Astrocyte (in vitro differentiated cells and primary cell): Measurements from ENCODE around the gene DRC7. TPM values are rescaled to one million over a fixed set of nuclear protein-coding genes. Genes with fewer than 3 reads are reported as not detected.
A peak's percentile ranks its signal among the peaks of the same experiment; 100 is the strongest.

Source experiments
- DNase-seq: peaks from one replicate; pipeline ENCODE4 v3.0.0-alpha.2; 2010; ENCODE audit warnings: low read depth
- FAIRE-seq: peaks from 2 replicates; lab custom pipeline; 2011; peaks lifted over from hg19 to GRCh38; lab: Jason Lieb, UNC
- H2AFZ ChIP-seq: 2 replicates; pipeline ENCODE4 v1.6.0; 2012; ENCODE audit warnings: low read depth, low read length, inconsistent platforms
- H3K27ac ChIP-seq: 2 replicates; pipeline ENCODE4 v1.5.1; 2011; ENCODE audit warnings: low read depth, low read length, inconsistent platforms
- H3K27me3 ChIP-seq: 2 replicates; pipeline ENCODE4 v1.6.0; 2011; ENCODE audit warnings: low read length, inconsistent platforms; ENCODE audit not compliant: insufficient read depth
- H3K36me3 ChIP-seq: 2 replicates; pipeline ENCODE4 v1.5.1; 2011; ENCODE audit warnings: low read length, inconsistent platforms; ENCODE audit not compliant: insufficient read depth
- H3K4me1 ChIP-seq: 2 replicates; pipeline ENCODE4 v1.5.1; 2011; ENCODE audit warnings: low read length, inconsistent platforms; ENCODE audit not compliant: insufficient read depth
- H3K4me2 ChIP-seq: 2 replicates; pipeline ENCODE4 v1.6.0; 2012; ENCODE audit warnings: low read length, inconsistent platforms
- H3K4me3 ChIP-seq: 2 replicates; pipeline ENCODE4 v1.5.1; 2011; ENCODE audit warnings: low read depth, mild to moderate bottlenecking, low read length, inconsistent platforms; ENCODE audit not compliant: insufficient read depth
- H3K79me2 ChIP-seq: 2 replicates; pipeline ENCODE4 v1.6.0; 2012; ENCODE audit warnings: mild to moderate bottlenecking, low read length, inconsistent platforms; ENCODE audit not compliant: insufficient read depth
- H3K9ac ChIP-seq: 2 replicates; pipeline ENCODE4 v1.6.0; 2012; ENCODE audit warnings: mild to moderate bottlenecking, low read length, inconsistent platforms
- H3K9me3 ChIP-seq: 2 replicates; pipeline ENCODE4 v1.5.1; 2012; ENCODE audit warnings: low read depth, mild to moderate bottlenecking, low read length, inconsistent platforms; ENCODE audit not compliant: insufficient read depth
- H4K20me1 ChIP-seq: 2 replicates; pipeline ENCODE4 v1.6.0; 2012; ENCODE audit warnings: low read length, inconsistent platforms; ENCODE audit not compliant: insufficient read depth
- H3K27ac Mint-ChIP-seq: one replicate; pipeline ENCODE4 v1.8.0; 2021; ENCODE audit warnings: mild to moderate bottlenecking, mixed read lengths; ENCODE audit not compliant: unreplicated experiment
- H3K27me3 Mint-ChIP-seq: one replicate; pipeline ENCODE4 v1.8.0; 2021; ENCODE audit warnings: low read depth, mixed read lengths; ENCODE audit not compliant: unreplicated experiment
- H3K36me3 Mint-ChIP-seq: one replicate; pipeline ENCODE4 v1.8.0; 2021; ENCODE audit warnings: low read depth, mixed read lengths; ENCODE audit not compliant: unreplicated experiment
- H3K4me1 Mint-ChIP-seq: one replicate; pipeline ENCODE4 v1.8.0; 2021; ENCODE audit warnings: low read depth, mixed read lengths; ENCODE audit not compliant: unreplicated experiment
- H3K4me3 Mint-ChIP-seq: one replicate; pipeline ENCODE4 v1.8.0; 2021; ENCODE audit warnings: mild to moderate bottlenecking, moderate library complexity, mixed read lengths; ENCODE audit not compliant: unreplicated experiment
- H3K9me3 Mint-ChIP-seq: one replicate; pipeline ENCODE4 v1.8.0; 2021; ENCODE audit warnings: mild to moderate bottlenecking, mixed read lengths; ENCODE audit not compliant: unreplicated experiment
- EZH2 ChIP-seq: IDR thresholded peaks from 2 replicates; pipeline ENCODE4 v1.6.1; 2012; ENCODE audit warnings: mild to moderate bottlenecking, low read length, inconsistent platforms; ENCODE audit not compliant: insufficient read depth
- total RNA-seq: library from RNA; stranded (reverse); gene quantifications from 2 replicates; pipeline ENCODE4 v1.2.1, GENCODE V29; 2021
- TF ChIP-seq, protein P1 (sequence below): IDR thresholded peaks from 2 replicates; pipeline ENCODE4 v1.5.1; 2011; ENCODE audit warnings: low read depth, mild to moderate bottlenecking, inconsistent platforms, low read length, moderate library complexity; ENCODE audit not compliant: insufficient read depth

The DRC7 gene
- total RNA-seq, 1 donor from 2014 or later, result not detected

DNA sequence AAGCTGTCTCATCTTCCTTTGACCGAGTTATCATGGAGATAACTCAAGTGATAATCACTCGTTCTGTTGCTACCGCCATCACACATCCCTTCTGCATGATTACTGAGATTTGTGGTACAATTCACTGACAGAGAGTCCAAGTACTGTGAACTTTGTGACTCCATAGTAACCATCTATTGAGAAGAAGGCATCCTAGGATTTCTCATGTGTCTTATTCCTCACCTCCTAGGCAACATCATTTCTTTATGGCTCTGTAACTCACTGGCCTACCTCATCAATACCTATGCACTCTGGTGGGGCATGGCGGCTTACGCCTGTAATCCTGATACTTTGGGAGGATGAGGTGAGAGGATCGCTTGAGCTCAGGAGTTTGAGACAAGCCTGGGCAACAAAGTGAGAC lies 19.4 kb downstream of the DRC7 start:
- Histone ChIP-seq H3K27me3 (peaks cover 32% of the 10 kb centered on the region), H2AFZ (no peak overlapping the region), H3K4me2 (no peak overlapping the region), H3K9ac (no peak overlapping the region), H3K36me3 (no peaks in the 10 kb centered on the region), H3K4me3 (no peak overlapping the region), H3K9me3 (no peaks in the 10 kb centered on the region), H4K20me1 (no peaks in the 10 kb centered on the region), H3K27ac (no peak overlapping the region), H3K4me1 (no peaks in the 10 kb centered on the region), H3K79me2 (no peaks in the 10 kb centered on the region)
- TF ChIP-seq EZH2, result no peak
- TF ChIP-seq, protein P1, sequence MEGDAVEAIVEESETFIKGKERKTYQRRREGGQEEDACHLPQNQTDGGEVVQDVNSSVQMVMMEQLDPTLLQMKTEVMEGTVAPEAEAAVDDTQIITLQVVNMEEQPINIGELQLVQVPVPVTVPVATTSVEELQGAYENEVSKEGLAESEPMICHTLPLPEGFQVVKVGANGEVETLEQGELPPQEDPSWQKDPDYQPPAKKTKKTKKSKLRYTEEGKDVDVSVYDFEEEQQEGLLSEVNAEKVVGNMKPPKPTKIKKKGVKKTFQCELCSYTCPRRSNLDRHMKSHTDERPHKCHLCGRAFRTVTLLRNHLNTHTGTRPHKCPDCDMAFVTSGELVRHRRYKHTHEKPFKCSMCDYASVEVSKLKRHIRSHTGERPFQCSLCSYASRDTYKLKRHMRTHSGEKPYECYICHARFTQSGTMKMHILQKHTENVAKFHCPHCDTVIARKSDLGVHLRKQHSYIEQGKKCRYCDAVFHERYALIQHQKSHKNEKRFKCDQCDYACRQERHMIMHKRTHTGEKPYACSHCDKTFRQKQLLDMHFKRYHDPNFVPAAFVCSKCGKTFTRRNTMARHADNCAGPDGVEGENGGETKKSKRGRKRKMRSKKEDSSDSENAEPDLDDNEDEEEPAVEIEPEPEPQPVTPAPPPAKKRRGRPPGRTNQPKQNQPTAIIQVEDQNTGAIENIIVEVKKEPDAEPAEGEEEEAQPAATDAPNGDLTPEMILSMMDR, result no peak
- Mint-ChIP-seq H3K36me3 (no peaks in the 10 kb centered on the region), H3K4me1 (no peaks in the 10 kb centered on the region), H3K27ac (no peak overlapping the region), H3K4me3 (no peak overlapping the region), H3K9me3 (no peaks in the 10 kb centered on the region), H3K27me3 (peaks cover 37% of the 10 kb centered on the region)
- FAIRE-seq (no peak), DNase-seq (no peak)

DNA sequence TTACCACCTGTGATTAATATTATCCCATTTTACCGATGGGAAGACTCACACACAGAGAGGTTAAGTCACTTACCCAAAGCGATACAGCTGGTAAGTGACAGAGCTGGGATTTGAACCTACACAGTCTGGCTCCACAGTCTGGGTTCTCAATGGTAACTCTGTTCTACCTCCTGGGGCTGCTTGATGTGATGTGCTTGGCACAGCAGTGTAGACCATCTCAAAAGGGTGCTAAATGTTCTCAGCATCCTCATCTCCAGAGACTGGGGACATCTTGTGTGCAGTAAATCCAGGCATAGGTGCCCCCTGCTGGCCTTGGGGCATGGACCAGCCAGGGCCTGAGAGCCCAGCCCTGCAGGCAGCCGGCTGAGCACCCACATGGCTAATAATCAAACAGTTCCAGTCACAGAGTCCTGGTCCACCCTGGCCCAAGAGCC lies 25.6 kb downstream of the DRC7 start:
- Mint-ChIP-seq H3K27me3 (peaks cover 29% of the 10 kb centered on the region), H3K27ac (no peak overlapping the region), H3K36me3 (no peaks in the 10 kb centered on the region), H3K4me3 (no peak overlapping the region), H3K9me3 (no peaks in the 10 kb centered on the region), H3K4me1 (no peaks in the 10 kb centered on the region)
- TF ChIP-seq, protein P1, result peak; percentile 59
- no peak for TF ChIP-seq EZH2
- no peaks in the 10 kb centered on the region for H3K4me1 ChIP-seq
- H3K9ac ChIP-seq, result no peak overlapping the region
- H3K9me3 ChIP-seq, result no peaks in the 10 kb centered on the region
- H3K4me2 ChIP-seq, result no peak overlapping the region
- peaks cover 4% of the 10 kb centered on the region for H3K27me3 ChIP-seq
- H3K27ac ChIP-seq, result no peak overlapping the region
- H4K20me1 ChIP-seq, result no peaks in the 10 kb centered on the region
- no peak overlapping the region for H2AFZ ChIP-seq
- H3K4me3 ChIP-seq, result no peak overlapping the region
- no peaks in the 10 kb centered on the region for H3K36me3 ChIP-seq
- H3K79me2 ChIP-seq, result no peaks in the 10 kb centered on the region
- DNase-seq (peak; percentile 8), FAIRE-seq (no peak)

DNA sequence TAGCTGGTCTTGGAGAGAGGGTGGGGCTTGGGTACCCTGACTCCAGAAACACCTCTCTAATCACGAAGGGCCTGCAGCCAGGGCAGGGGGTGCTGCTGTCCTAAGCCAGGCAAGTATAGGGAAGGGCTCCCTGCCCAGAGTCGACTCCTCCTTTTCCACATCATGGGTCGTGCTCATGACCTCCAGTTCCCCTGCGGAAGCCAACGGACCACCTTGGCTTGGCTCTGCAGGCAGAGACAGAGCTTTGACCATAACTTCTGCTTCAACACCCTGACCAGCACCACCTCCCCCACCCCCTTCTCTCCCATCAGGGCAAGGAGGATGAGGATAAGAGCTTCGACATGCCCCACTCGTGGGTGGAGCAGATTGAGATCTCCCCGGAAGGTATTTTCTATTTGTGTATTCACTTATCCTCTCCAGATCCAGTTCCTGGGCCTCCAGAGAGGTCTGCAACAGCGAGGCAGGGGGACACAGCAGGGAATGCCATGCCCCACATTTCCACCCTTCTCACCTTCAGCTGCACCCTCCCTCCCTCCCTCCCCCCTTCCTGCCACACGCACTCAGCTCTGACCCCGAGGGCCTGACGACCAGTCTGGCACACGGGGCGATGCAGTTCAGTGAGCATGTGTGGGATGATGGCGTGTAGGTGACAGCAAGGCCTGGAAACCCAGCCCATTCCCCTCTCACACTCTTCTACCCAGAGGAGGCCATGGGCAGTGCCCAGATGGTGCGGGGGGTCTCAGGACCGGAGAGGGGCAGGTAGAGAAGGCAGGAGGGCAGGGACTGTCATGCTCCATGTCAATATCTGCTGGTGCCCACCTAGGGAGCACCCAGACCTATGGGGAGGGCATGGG lies 27.0 kb downstream of the DRC7 start:
- no peaks in the 10 kb centered on the region for H3K4me1 Mint-ChIP-seq
- Histone ChIP-seq H4K20me1 (no peaks in the 10 kb centered on the region), H3K4me2 (no peak overlapping the region), H3K27ac (no peak overlapping the region), H3K27me3 (no peaks in the 10 kb centered on the region), H3K79me2 (no peaks in the 10 kb centered on the region), H2AFZ (no peak overlapping the region), H3K4me3 (no peak overlapping the region), H3K4me1 (no peaks in the 10 kb centered on the region), H3K9me3 (no peaks in the 10 kb centered on the region), H3K9ac (no peak overlapping the region), H3K36me3 (no peaks in the 10 kb centered on the region)
- DNase-seq, result no peak
- no peak overlapping the region for H3K4me3 Mint-ChIP-seq
- H3K9me3 Mint-ChIP-seq, result no peaks in the 10 kb centered on the region
- H3K27me3 Mint-ChIP-seq, result peaks cover 21% of the 10 kb centered on the region
- TF ChIP-seq, protein P1, result no peak
- TF ChIP-seq EZH2, result no peak
- no peaks in the 10 kb centered on the region for H3K36me3 Mint-ChIP-seq
- no peak for FAIRE-seq
- H3K27ac Mint-ChIP-seq, result no peak overlapping the region
